Eye (tissue), 1 donor: Measurements from ENCODE around the gene C12orf57.

Source experiments
- DNase-seq: peaks from one replicate; pipeline ENCODE4 v3.0.0-alpha.2; 2015

C12orf57 gene

GRCh38 chr12:6938353-6939190 lies 5.2 kb upstream of the C12orf57 start:
- DNase-seq = no peak

- no peak for DNase-seq
Measured at GRCh38 chr12:6939191-6939540, 4.7 kb upstream of the C12orf57 start.

GRCh38 chr12:6941267-6941666 lies 2.6 kb upstream of the C12orf57 start:
- no peak for DNase-seq

- no peak for DNase-seq
Measured at GRCh38 chr12:6941782-6942181, 2.0 kb upstream of the C12orf57 start.

- DNase-seq = no peak
Measured at GRCh38 chr12:6942331-6942665, 1.5 kb upstream of the C12orf57 start.

- no peak for DNase-seq
Measured at GRCh38 chr12:6943389-6943721, 467 bp upstream of the C12orf57 start.

- peak; percentile 98 for DNase-seq
Measured at GRCh38 chr12:6944381-6945186, 762 bp downstream of the C12orf57 start.

GRCh38 chr12:6945613-6946012 lies 1.8 kb downstream of the C12orf57 start:
- no peak for DNase-seq

- peak; percentile 53 for DNase-seq
Measured at GRCh38 chr12:6946033-6946919, 2.5 kb downstream of the C12orf57 start.

GRCh38 chr12:6946920-6947374 lies 3.1 kb downstream of the C12orf57 start:
- no peak for DNase-seq

- DNase-seq = no peak
Measured at GRCh38 chr12:6947615-6948014, 3.8 kb downstream of the C12orf57 start.

GRCh38 chr12:6948873-6949594 lies 5.2 kb downstream of the C12orf57 start:
- no peak for DNase-seq

GRCh38 chr12:6950401-6950801 lies 6.6 kb downstream of the C12orf57 start:
- no peak for DNase-seq

- DNase-seq = no peak
Measured at GRCh38 chr12:6950811-6951540, 7.2 kb downstream of the C12orf57 start, which contains the start of gene PTPN6. Gene PTPN6, plus strand, starts transcription at chr12:6951356. Its CDS starts 157 bp downstream, at chr12:6951513.

- DNase-seq = no peak
Measured at GRCh38 chr12:6951551-6952120, 7.8 kb downstream of the C12orf57 start.

- DNase-seq = no peak
Measured at GRCh38 chr12:6952121-6952862, 8.5 kb downstream of the C12orf57 start.

GRCh38 chr12:6952863-6953441 lies 9.1 kb downstream of the C12orf57 start:
- no peak for DNase-seq

GRCh38 chr12:6953442-6954315 lies 9.9 kb downstream of the C12orf57 start:
- peak; percentile 62 for DNase-seq
